ENCODE data around the gene SLC4A1.

GRCh38 chr17:44312396-44313104 is 44.6 kb upstream of the SLC4A1 start:
- TF ChIP-seq POLR2AphosphoS5 (IDR thresholded peaks at IDR 0.05; ENCODE audit: low read depth, low read length) = no peak
- TF ChIP-seq POLR2A (IDR thresholded peaks at IDR 0.05; ENCODE audit: low read depth, low read length) = no peak
- TF ChIP-seq TAF1 (IDR thresholded peaks at IDR 0.05; ENCODE audit: low read depth, low read length) = no peak

All from GM12891 (cell line).